ENCODE results near the gene ESM1.
A peak's percentile ranks its signal among the peaks of the same experiment; 100 is the strongest.

Gene ESM1

DNA sequence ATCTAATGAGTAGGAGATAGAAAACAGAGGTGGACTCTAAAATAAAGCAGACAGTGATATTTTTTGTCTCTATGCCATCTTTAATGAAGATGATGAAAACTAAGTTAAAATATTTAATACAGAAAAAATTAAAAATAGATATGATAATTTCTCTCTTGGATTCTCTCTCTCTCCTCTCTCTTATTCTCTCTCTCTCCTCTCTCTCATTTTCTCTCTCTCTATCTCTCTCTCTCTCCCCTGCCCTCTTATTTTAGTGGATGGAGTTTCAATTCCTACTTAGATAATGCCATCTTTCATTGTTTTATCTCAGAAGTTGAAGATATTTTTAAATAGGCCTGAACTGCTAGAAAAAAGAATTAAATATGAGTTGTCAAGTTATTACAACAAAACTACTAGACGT is 38.2 kb downstream of the ESM1 start:
- H3K4me3 ChIP-seq (ENCODE audit: low read length), result no peak overlapping the region
- no peaks in the 10 kb centered on the region for H3K27me3 ChIP-seq (ENCODE audit: control insufficient read depth, low read length)
- H3K27ac ChIP-seq (ENCODE audit: low read depth, low read length), result no peak overlapping the region
- no peak overlapping the region for H3K4me2 ChIP-seq (ENCODE audit: low read length)
- H4K20me1 ChIP-seq (ENCODE audit: control insufficient read depth, insufficient read depth, low read depth, low read length), result no peaks in the 10 kb centered on the region
- TF ChIP-seq EZH2phosphoT487 (IDR thresholded peaks at IDR 0.05; ENCODE audit: borderline replicate concordance, low read length) (no peak), CTCF (IDR thresholded peaks at IDR 0.05; ENCODE audit: low read depth, low read length, poor library complexity, severe bottlenecking) (no peak)
- no peaks in the 10 kb centered on the region for H3K9me3 ChIP-seq (ENCODE audit: control insufficient read depth, insufficient read depth, low read length)
- no peaks in the 10 kb centered on the region for H3K79me2 ChIP-seq (ENCODE audit: control insufficient read depth, low read length)
- no peaks in the 10 kb centered on the region for H3K36me3 ChIP-seq (ENCODE audit: control insufficient read depth, low read length)
- no peaks in the 10 kb centered on the region for H3K9me2 ChIP-seq (replicated peaks; ENCODE audit: control insufficient read depth, low read length)
- no peaks in the 10 kb centered on the region for H3F3A ChIP-seq (ENCODE audit: control insufficient read depth, insufficient read depth)
- no peaks in the 10 kb centered on the region for H3K4me1 ChIP-seq (ENCODE audit: control insufficient read depth, low read length)

- Histone ChIP-seq H3K4me1 (ENCODE audit: control insufficient read depth, low read length) (no peaks in the 10 kb centered on the region), H3K27me3 (ENCODE audit: control insufficient read depth, low read length) (no peaks in the 10 kb centered on the region), H4K20me1 (ENCODE audit: control insufficient read depth, insufficient read depth, low read depth, low read length) (no peaks in the 10 kb centered on the region), H3K9me3 (ENCODE audit: control insufficient read depth, insufficient read depth, low read length) (no peaks in the 10 kb centered on the region), H3K79me2 (ENCODE audit: control insufficient read depth, low read length) (no peaks in the 10 kb centered on the region), H3K27ac (ENCODE audit: low read depth, low read length) (no peak overlapping the region), H3K4me2 (ENCODE audit: low read length) (no peak overlapping the region), H3K4me3 (ENCODE audit: low read length) (no peak overlapping the region), H3K36me3 (ENCODE audit: control insufficient read depth, low read length) (no peaks in the 10 kb centered on the region), H3K9me2 (replicated peaks; ENCODE audit: control insufficient read depth, low read length) (no peaks in the 10 kb centered on the region), H3F3A (ENCODE audit: control insufficient read depth, insufficient read depth) (no peaks in the 10 kb centered on the region)
- TF ChIP-seq CTCF (IDR thresholded peaks at IDR 0.05; ENCODE audit: low read depth, low read length, poor library complexity, severe bottlenecking), result no peak
Observed at GRCh38 chr5:54946306-54946819, 39.0 kb downstream of the ESM1 start.

GRCh38 chr5:54944364-54944763 is 41.0 kb downstream of the ESM1 start:
- Histone ChIP-seq H3K4me2 (ENCODE audit: low read length) (no peak overlapping the region), H3K27me3 (ENCODE audit: control insufficient read depth, low read length) (no peaks in the 10 kb centered on the region), H3K4me1 (ENCODE audit: control insufficient read depth, low read length) (no peaks in the 10 kb centered on the region), H3K9me3 (ENCODE audit: control insufficient read depth, insufficient read depth, low read length) (no peaks in the 10 kb centered on the region), H3K4me3 (ENCODE audit: low read length) (no peak overlapping the region), H3K79me2 (ENCODE audit: control insufficient read depth, low read length) (no peaks in the 10 kb centered on the region), H4K20me1 (ENCODE audit: control insufficient read depth, insufficient read depth, low read depth, low read length) (no peaks in the 10 kb centered on the region), H3K36me3 (ENCODE audit: control insufficient read depth, low read length) (no peaks in the 10 kb centered on the region), H3F3A (ENCODE audit: control insufficient read depth, insufficient read depth) (no peaks in the 10 kb centered on the region), H3K27ac (ENCODE audit: low read depth, low read length) (no peak overlapping the region), H3K9me2 (replicated peaks; ENCODE audit: control insufficient read depth, low read length) (no peaks in the 10 kb centered on the region)
- TF ChIP-seq EZH2phosphoT487 (IDR thresholded peaks at IDR 0.05; ENCODE audit: borderline replicate concordance, low read length), result no peak
- TF ChIP-seq CTCF (IDR thresholded peaks at IDR 0.05; ENCODE audit: low read depth, low read length, poor library complexity, severe bottlenecking), result peak; percentile 73

Measured in DOHH2 (cell line).